ENCODE data around the gene GOLGA6L9. TPM values are rescaled to one million over a fixed set of nuclear protein-coding genes. Genes with fewer than 3 reads are reported as not detected.
"Not testable (repeated sequence)": the region's sequence is repeated elsewhere in the genome, so short reads cannot be mapped to it uniquely, and the experiment has no call there.

Gene GOLGA6L9
- total RNA-seq, 1 donor from 2014 or later, result 13.0 TPM

DNA sequence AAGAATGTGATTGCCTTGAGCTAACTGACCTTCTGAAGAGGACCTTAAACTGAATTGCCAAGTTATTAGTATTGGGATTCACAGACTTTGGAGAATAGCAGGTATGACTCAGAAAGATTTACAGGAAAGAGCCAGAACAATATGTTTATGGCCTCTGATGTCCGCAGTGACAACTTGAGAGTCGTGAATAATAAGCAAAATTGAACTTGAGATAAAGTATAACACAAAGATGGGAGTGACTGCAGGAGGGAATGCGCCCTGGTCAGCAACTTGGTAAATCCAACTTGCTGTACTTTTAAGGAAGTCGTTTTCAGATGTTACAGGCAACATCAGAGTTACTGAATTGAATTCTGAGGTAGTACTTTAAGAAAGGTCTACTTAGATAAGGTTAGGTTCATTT, 19.3 kb upstream of the GOLGA6L9 start:
- H3K9ac ChIP-seq; H3K4me1 Mint-ChIP-seq; H3K4me1 ChIP-seq; H2AFZ ChIP-seq (replicated peaks); DNase-seq (ENCODE audit: low spot score); H3K36me3 ChIP-seq; H3K27me3 ChIP-seq; H3K36me3 Mint-ChIP-seq; H3K4me3 Mint-ChIP-seq; H3F3A ChIP-seq (ENCODE audit: low read depth); H3K27ac Mint-ChIP-seq; H3K4me2 ChIP-seq; H3K9me3 Mint-ChIP-seq; H3K9me3 ChIP-seq (ENCODE audit: low read depth); H3K27me3 Mint-ChIP-seq (ENCODE audit: insufficient read depth, low read depth); H3K27ac ChIP-seq; H4K20me1 ChIP-seq (ENCODE audit: low read depth); H3K79me2 ChIP-seq (ENCODE audit: low read depth); H3K4me3 ChIP-seq: not testable (repeated sequence)

DNA sequence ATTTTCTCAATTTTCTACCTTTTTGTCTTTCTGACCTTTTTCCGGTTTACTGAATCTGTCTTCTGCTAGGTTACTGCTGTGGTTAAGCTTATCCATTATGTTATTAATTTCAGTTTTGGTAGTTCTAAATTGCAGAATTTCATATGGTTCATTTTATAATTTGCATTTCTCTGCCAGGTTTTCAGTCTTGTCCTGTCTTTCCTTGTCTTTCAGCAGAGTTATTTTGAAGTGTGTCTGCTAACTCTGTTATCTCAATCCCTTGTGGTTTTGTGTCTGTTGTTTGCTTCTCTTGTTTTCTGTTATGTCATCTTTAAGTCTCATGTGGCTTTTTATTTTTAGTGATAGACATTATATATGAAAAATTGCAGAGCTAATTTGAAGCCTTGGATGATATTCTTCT, 18.0 kb upstream of the GOLGA6L9 start:
- H3K27ac ChIP-seq; H3K4me2 ChIP-seq; H2AFZ ChIP-seq (replicated peaks); H3K36me3 ChIP-seq; H3K27me3 ChIP-seq; H3K4me3 ChIP-seq; H3K9me3 ChIP-seq (ENCODE audit: low read depth); H3K9me3 Mint-ChIP-seq; H3K4me1 Mint-ChIP-seq; DNase-seq (ENCODE audit: low spot score); H3K4me1 ChIP-seq; H3K27me3 Mint-ChIP-seq (ENCODE audit: insufficient read depth, low read depth); H3F3A ChIP-seq (ENCODE audit: low read depth); H3K79me2 ChIP-seq (ENCODE audit: low read depth); H3K27ac Mint-ChIP-seq; H3K9ac ChIP-seq; H3K4me3 Mint-ChIP-seq; H4K20me1 ChIP-seq (ENCODE audit: low read depth): not testable (repeated sequence)
- H3K36me3 Mint-ChIP-seq, result peaks cover 15% of the 10 kb centered on the region

DNA sequence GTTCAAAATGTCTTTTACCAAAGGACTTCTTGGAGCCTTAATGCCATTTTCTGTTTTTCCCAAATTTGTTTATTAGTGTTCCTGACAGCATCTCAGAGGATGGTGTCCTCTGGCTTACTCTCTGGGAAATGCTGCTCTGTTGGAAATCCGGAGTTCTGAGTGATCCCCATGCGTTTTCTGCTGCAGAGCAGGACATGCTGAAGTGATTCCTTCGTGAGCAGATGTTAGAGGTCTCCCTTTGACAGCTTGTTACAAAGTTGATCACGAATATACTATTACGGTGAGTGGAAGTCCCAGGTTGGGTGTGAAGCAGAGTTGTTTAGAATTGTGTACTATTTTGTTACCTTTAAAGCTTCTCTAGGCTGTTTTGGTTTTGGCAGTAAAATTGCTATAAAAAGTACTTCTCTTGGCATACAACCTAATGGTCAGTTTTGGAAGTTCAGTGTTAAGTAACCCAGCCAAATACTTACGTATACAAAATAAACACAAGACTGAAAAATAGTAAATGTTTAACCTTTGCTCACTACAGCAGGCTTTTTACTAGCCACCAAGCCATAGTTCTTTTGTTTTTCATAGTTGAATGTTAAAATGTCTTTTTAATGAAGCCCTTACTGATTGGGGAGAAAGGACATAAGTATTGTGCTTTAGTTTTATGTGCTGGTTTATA, 15.0 kb upstream of the GOLGA6L9 start:
- not testable (repeated sequence) for H3K27me3 Mint-ChIP-seq (ENCODE audit: insufficient read depth, low read depth); H3K4me1 Mint-ChIP-seq; H3K9ac ChIP-seq; H3K4me2 ChIP-seq; H3K4me3 ChIP-seq; H3K36me3 ChIP-seq; H4K20me1 ChIP-seq (ENCODE audit: low read depth); H2AFZ ChIP-seq (replicated peaks); H3K27ac Mint-ChIP-seq; H3K27me3 ChIP-seq; H3K4me1 ChIP-seq; H3K9me3 Mint-ChIP-seq; DNase-seq (ENCODE audit: low spot score); H3K9me3 ChIP-seq (ENCODE audit: low read depth); H3K79me2 ChIP-seq (ENCODE audit: low read depth); H3F3A ChIP-seq (ENCODE audit: low read depth); H3K4me3 Mint-ChIP-seq; H3K27ac ChIP-seq
- peaks cover 12% of the 10 kb centered on the region for H3K36me3 Mint-ChIP-seq

DNA sequence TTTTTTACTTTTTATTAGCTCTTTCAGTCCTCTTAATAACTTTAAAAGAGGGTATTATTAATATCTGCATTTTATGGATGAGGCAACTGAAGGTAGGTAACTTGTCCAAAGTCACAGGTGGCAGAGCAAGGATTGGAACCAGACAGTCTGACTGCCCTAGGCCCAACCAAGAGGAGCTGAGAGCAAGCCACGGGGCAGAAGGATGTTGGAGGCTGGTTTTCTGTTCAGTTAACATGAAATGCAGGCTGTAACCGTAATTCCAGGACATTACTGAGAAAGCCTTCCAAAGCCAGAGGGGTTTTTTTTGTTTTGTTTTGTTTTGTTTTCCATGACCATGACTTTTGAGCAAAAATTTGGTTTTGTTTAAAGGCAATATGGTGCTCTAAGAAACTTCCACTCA, 9.1 kb upstream of the GOLGA6L9 start:
- not testable (repeated sequence) for H3K4me3 Mint-ChIP-seq, H3K9me3 Mint-ChIP-seq, H3K27ac Mint-ChIP-seq

DNA sequence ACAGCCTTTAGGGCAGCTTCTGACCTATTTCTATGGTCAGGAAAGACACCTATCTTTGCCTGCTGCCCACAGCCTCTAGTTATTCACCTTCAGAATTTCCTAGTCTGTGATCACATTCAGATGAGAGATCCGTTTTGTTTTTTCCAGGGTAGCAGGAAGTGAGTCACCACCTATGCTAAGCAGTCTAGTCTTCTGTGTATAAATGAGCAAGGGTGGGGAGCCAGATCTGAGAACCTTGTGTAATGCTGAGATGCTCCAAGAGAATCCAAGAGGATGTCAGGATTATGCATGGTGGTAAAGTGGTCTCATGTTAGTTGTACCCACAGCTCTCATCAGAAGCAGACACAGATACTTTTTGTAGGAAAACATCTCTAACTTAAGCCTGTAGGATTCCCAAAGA, 8.7 kb upstream of the GOLGA6L9 start:
- not testable (repeated sequence) for H3K9me3 Mint-ChIP-seq; H2AFZ ChIP-seq (replicated peaks); H4K20me1 ChIP-seq (ENCODE audit: low read depth); H3K9me3 ChIP-seq (ENCODE audit: low read depth); H3K27me3 Mint-ChIP-seq (ENCODE audit: insufficient read depth, low read depth); H3K9ac ChIP-seq; H3K4me3 Mint-ChIP-seq; H3K36me3 ChIP-seq; H3K4me3 ChIP-seq; H3F3A ChIP-seq (ENCODE audit: low read depth); H3K79me2 ChIP-seq (ENCODE audit: low read depth); DNase-seq (ENCODE audit: low spot score); H3K27ac ChIP-seq; H3K4me2 ChIP-seq; H3K4me1 ChIP-seq; H3K36me3 Mint-ChIP-seq; H3K27me3 ChIP-seq; H3K4me1 Mint-ChIP-seq; H3K27ac Mint-ChIP-seq

More for the DNA sequence above, 9.1 kb upstream of the GOLGA6L9 start:
- H2AFZ ChIP-seq (replicated peaks); H3K4me2 ChIP-seq; H3K9ac ChIP-seq; DNase-seq (ENCODE audit: low spot score); H3K9me3 ChIP-seq (ENCODE audit: low read depth); H3K27me3 ChIP-seq; H3K27ac ChIP-seq; H3F3A ChIP-seq (ENCODE audit: low read depth); H3K4me3 ChIP-seq; H3K36me3 ChIP-seq; H3K79me2 ChIP-seq (ENCODE audit: low read depth); H3K27me3 Mint-ChIP-seq (ENCODE audit: insufficient read depth, low read depth); H3K4me1 Mint-ChIP-seq; H4K20me1 ChIP-seq (ENCODE audit: low read depth); H3K4me1 ChIP-seq: not testable (repeated sequence)
- H3K36me3 Mint-ChIP-seq, result peaks cover 11% of the 10 kb centered on the region

DNA sequence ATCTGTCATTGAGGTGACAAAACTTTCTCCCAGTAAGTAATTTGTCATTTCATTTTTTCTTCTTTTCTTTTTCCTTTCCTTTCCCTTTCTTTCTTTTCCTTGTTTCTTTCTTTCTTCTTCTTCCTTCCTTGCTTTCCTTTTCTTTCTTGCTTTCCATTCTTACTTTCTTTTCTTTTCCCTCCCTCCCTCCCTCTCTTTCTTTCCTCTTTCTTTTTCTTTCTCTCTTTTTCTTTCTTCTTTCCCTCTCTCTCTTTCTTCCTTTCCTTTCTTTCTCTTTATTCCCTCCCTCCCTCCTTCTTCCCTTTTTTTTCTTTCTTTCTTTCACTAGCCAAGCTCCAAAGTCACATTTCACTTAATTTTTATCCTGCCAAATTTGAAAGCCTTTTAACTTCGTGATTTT, 2.5 kb upstream of the GOLGA6L9 start:
- H3K36me3 ChIP-seq; H4K20me1 ChIP-seq (ENCODE audit: low read depth); H3K9ac ChIP-seq; H3K4me1 ChIP-seq; H3K27ac Mint-ChIP-seq; H3K27me3 Mint-ChIP-seq (ENCODE audit: insufficient read depth, low read depth); H3K9me3 Mint-ChIP-seq; H3K4me3 ChIP-seq; H3K4me1 Mint-ChIP-seq; H3F3A ChIP-seq (ENCODE audit: low read depth); H3K27me3 ChIP-seq; H3K36me3 Mint-ChIP-seq; H3K4me3 Mint-ChIP-seq; H3K4me2 ChIP-seq; H3K79me2 ChIP-seq (ENCODE audit: low read depth); DNase-seq (ENCODE audit: low spot score); H3K27ac ChIP-seq; H2AFZ ChIP-seq (replicated peaks); H3K9me3 ChIP-seq (ENCODE audit: low read depth): not testable (repeated sequence)

DNA sequence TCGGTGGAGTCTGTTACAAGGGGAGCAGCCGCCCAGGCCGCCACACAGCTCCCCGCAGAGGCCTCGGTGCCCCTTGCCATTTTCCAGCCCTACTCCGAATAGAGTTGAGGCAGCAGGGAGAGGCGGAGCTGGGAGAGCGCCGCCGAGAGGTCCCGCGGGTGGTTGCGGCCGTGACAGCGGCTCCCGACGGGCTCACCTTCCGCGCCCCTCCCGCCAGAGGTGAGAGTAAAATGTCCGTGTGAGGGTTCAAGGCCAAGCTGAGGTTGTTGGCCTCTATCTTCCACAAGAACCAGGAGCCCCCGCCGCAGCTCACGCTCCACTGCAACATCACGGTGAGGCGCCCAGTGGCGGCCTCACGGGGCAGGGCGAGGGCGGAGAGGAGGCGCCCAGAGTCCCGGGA, 15.8 kb downstream of the GOLGA6L9 start:
- H3K27ac Mint-ChIP-seq; H3K9me3 ChIP-seq (ENCODE audit: low read depth); H3K4me3 Mint-ChIP-seq; H3K4me1 ChIP-seq; H2AFZ ChIP-seq (replicated peaks); H3K27me3 ChIP-seq; H3K9me3 Mint-ChIP-seq; H3K36me3 ChIP-seq; H3K79me2 ChIP-seq (ENCODE audit: low read depth); H3K27ac ChIP-seq; H3K27me3 Mint-ChIP-seq (ENCODE audit: insufficient read depth, low read depth); H3F3A ChIP-seq (ENCODE audit: low read depth); H3K36me3 Mint-ChIP-seq; H4K20me1 ChIP-seq (ENCODE audit: low read depth); H3K4me1 Mint-ChIP-seq; DNase-seq (ENCODE audit: low spot score); H3K4me2 ChIP-seq; H3K9ac ChIP-seq: not testable (repeated sequence)
- peak overlapping the region; percentile 35 for H3K4me3 ChIP-seq

DNA sequence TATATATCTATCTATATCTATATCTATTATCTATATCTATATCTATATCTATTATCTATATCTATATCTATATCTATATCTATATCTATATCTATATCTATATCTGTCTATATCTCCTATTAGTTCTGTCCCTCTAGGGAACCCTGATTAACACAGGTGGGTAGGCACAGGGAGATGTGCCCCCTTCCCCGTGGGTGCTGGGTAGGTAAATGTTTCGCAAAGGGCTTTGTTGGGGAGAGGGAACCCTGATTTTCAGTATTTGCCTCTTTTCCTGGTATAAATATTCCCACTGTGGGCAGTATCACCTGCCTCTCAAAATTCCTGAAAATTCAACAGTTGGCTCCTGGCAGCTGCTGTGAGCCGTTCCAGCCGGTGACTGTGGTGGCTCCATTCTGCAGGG, 27.7 kb downstream of the GOLGA6L9 start:
- not testable (repeated sequence) for H3F3A ChIP-seq (ENCODE audit: low read depth); H3K4me1 Mint-ChIP-seq; H3K36me3 ChIP-seq; DNase-seq (ENCODE audit: low spot score); H3K4me3 Mint-ChIP-seq; H3K36me3 Mint-ChIP-seq; H3K4me1 ChIP-seq; H3K9ac ChIP-seq; H3K27me3 ChIP-seq; H3K27ac ChIP-seq; H2AFZ ChIP-seq (replicated peaks); H3K27ac Mint-ChIP-seq; H3K27me3 Mint-ChIP-seq (ENCODE audit: insufficient read depth, low read depth); H3K4me2 ChIP-seq; H3K79me2 ChIP-seq (ENCODE audit: low read depth); H3K9me3 Mint-ChIP-seq; H4K20me1 ChIP-seq (ENCODE audit: low read depth); H3K9me3 ChIP-seq (ENCODE audit: low read depth); H3K4me3 ChIP-seq

All from neural progenitor cell (in vitro differentiated cells).